Neural cell (in vitro differentiated cells): Measurements from ENCODE around the gene VSTM4.

Source experiments
- MXI1 ChIP-seq: fragments of 450-650 bp; conservative IDR thresholded peaks from 2 replicates; pipeline ENCODE4 v1.6.1; 2014; ENCODE audit warnings: antibody characterized with exemption, mild to moderate bottlenecking; ENCODE audit not compliant: poor library complexity, severe bottlenecking
- TF ChIP-seq, protein P1 (sequence below): fragments of 450-650 bp; IDR thresholded peaks from 2 replicates; pipeline ENCODE4 v1.5.1; 2014; ENCODE audit warnings: antibody characterized with exemption, mild to moderate bottlenecking, moderate library complexity; ENCODE audit not compliant: poor library complexity, severe bottlenecking

DNA sequence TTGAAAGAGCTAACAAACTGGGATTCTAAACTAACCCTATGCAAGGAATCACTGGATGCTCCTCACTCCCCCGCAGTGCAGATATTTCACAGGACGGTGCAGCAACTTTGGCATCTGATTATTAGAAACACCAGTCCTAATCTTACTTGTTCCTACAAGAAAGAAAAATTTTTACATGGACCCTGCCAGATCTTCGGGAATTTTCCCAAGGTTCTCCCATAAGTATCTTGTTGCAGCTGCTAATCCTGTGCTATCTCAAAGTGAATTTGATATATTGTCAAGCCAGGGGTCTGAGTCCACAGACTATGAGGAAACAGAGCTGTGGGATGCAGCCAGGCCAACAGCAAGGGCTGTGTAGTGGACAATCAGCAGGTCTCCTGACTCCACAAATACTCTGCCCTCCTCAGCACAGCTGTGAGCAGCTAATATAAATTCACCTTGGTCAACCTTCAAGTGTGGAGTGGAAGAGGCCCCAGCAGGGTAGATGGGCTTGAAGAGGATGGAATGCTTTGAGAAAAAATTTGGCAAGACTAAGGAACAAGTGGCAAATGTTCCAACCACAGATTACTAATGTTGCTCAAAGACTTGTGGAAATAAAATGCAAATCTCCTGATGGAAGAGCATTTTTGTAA, 25.6 kb downstream of the VSTM4 start:
- no peak for TF ChIP-seq MXI1
- TF ChIP-seq, protein P1, sequence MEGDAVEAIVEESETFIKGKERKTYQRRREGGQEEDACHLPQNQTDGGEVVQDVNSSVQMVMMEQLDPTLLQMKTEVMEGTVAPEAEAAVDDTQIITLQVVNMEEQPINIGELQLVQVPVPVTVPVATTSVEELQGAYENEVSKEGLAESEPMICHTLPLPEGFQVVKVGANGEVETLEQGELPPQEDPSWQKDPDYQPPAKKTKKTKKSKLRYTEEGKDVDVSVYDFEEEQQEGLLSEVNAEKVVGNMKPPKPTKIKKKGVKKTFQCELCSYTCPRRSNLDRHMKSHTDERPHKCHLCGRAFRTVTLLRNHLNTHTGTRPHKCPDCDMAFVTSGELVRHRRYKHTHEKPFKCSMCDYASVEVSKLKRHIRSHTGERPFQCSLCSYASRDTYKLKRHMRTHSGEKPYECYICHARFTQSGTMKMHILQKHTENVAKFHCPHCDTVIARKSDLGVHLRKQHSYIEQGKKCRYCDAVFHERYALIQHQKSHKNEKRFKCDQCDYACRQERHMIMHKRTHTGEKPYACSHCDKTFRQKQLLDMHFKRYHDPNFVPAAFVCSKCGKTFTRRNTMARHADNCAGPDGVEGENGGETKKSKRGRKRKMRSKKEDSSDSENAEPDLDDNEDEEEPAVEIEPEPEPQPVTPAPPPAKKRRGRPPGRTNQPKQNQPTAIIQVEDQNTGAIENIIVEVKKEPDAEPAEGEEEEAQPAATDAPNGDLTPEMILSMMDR: no peak
